SU-DHL-6 (cell line): Measurements from ENCODE around the gene HSPD1.
A peak's percentile ranks its signal among the peaks of the same experiment; 100 is the strongest.

ENCODE experiments used
- H2AFZ ChIP-seq: fragments of 200-600 bp; sonication (generic); 2 replicates; pipeline ENCODE4 v1.6.1; 2014; ENCODE audit warnings: low read depth, mild to moderate bottlenecking, moderate library complexity, mixed read lengths, antibody characterized with exemption, low read length; ENCODE audit not compliant: severe bottlenecking
- H3F3A ChIP-seq: fragments of 200-600 bp; shearing (Covaris generic); 2 replicates; pipeline ENCODE4 v1.6.0; 2016; ENCODE audit warnings: antibody characterized with exemption, mild to moderate bottlenecking; ENCODE audit not compliant: insufficient read depth
- H3K27ac ChIP-seq: fragments of 200-600 bp; sonication (generic); 2 replicates; pipeline ENCODE4 v1.5.1; 2016; ENCODE audit warnings: low read depth, mild to moderate bottlenecking, low read length, moderate library complexity, mixed read lengths
- H3K27me3 ChIP-seq: fragments of 200-600 bp; sonication (generic), shearing (Covaris generic); 2 replicates; pipeline ENCODE4 v1.6.0; 2014; ENCODE audit warnings: mild to moderate bottlenecking, low read length
- H3K36me3 ChIP-seq: fragments of 200-600 bp; sonication (generic); 2 replicates; pipeline ENCODE4 v1.6.1; 2014; ENCODE audit warnings: mild to moderate bottlenecking, low read length, mixed read lengths
- H3K4me2 ChIP-seq: fragments of 300-600, 200-600 bp; shearing (Covaris generic), sonication (generic); 2 replicates; pipeline ENCODE4 v1.6.0; 2014; ENCODE audit warnings: low read length, low read depth, mild to moderate bottlenecking; ENCODE audit not compliant: poor library complexity, severe bottlenecking
- H3K4me3 ChIP-seq: fragments of 200-600 bp; sonication (generic); 2 replicates; pipeline ENCODE4 v1.5.1; 2014; ENCODE audit warnings: antibody characterized with exemption, low read length, mild to moderate bottlenecking, mixed read lengths; ENCODE audit not compliant: insufficient read depth, poor library complexity, severe bottlenecking
- H3K79me2 ChIP-seq: fragments of 200-600 bp; sonication (generic); 2 replicates; pipeline ENCODE4 v1.6.1; 2014; ENCODE audit warnings: mild to moderate bottlenecking, low read length, moderate library complexity; ENCODE audit not compliant: insufficient read depth
- H3K9ac ChIP-seq: fragments of 200-600 bp; sonication (generic); 2 replicates; pipeline ENCODE4 v1.7.0; 2014; ENCODE audit warnings: mild to moderate bottlenecking, low read length
- H3K9me2 ChIP-seq: fragments of 200-600 bp; sonication (generic); replicated peaks from 2 replicates; pipeline ENCODE4 v1.6.1; 2014; ENCODE audit warnings: low read length; ENCODE audit not compliant: insufficient read depth
- H3K9me3 ChIP-seq: fragments of 200-600 bp; sonication (generic); 2 replicates; pipeline ENCODE4 v1.6.1; 2014; ENCODE audit warnings: low read length, mixed read lengths; ENCODE audit not compliant: insufficient read depth
- H4K20me1 ChIP-seq: fragments of 200-600 bp; sonication (generic); 2 replicates; pipeline ENCODE4 v1.6.1; 2014; ENCODE audit warnings: low read depth, mild to moderate bottlenecking, antibody characterized with exemption, low read length, moderate library complexity, mixed read lengths
- CTCF ChIP-seq: fragments of 200-600 bp; sonication (generic); IDR thresholded peaks from one replicate; pipeline ENCODE4 v1.5.1; 2017; ENCODE audit warnings: antibody characterized with exemption, mild to moderate bottlenecking, low read length, moderate library complexity; ENCODE audit not compliant: insufficient read depth, poor library complexity, severe bottlenecking
- EZH2phosphoT487 ChIP-seq: fragments of 200-600 bp; sonication (generic), shearing (Covaris generic); conservative IDR thresholded peaks from 2 replicates; pipeline ENCODE4 v1.6.1; 2018; ENCODE audit warnings: mild to moderate bottlenecking, antibody characterized with exemption, low read length, moderate library complexity, mixed read lengths

The HSPD1 gene

DNA sequence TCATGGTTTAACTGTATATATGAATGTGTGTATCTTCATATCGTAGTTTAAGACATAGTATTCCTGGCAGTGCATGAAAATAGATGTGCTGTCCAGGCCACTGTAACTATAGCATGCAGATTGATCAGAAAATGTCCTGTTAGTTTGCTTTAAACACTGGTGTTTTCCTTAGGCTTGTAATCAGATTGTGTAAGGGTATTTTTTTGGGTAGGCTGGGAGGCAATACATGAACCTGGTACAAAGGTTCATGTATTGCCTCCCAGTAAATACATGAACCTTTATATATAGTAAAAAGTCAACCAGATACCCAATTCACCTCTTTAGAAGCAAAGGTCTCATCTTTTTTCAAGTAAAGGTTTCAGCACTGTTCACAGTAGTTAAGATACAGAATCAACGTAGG lies 44.7 kb downstream of the HSPD1 start:
- Histone ChIP-seq H3K79me2 (peaks cover 64% of the 10 kb centered on the region), H3K27me3 (no peaks in the 10 kb centered on the region), H3K9me2 (no peaks in the 10 kb centered on the region), H3F3A (peaks cover 4% of the 10 kb centered on the region; the same call in 1 of the 2 replicates), H2AFZ (no peak overlapping the region), H3K9me3 (no peaks in the 10 kb centered on the region), H3K9ac (peak overlapping the region; percentile 82), H3K27ac (no peak overlapping the region), H3K36me3 (no peaks in the 10 kb centered on the region), H3K4me3 (peak overlapping the region; percentile 82), H4K20me1 (peaks cover 9% of the 10 kb centered on the region; the same call in 1 of the 2 replicates), H3K4me2 (peak overlapping the region; percentile 82)
- no peak for TF ChIP-seq EZH2phosphoT487

- Histone ChIP-seq H3K79me2 (peaks cover 55% of the 10 kb centered on the region), H3K9me3 (no peaks in the 10 kb centered on the region), H3K9me2 (no peaks in the 10 kb centered on the region), H3K27me3 (no peaks in the 10 kb centered on the region), H3K9ac (peak overlapping the region; percentile 82), H3K4me3 (peak overlapping the region; percentile 82), H2AFZ (peak overlapping the region; percentile 78), H3K36me3 (no peaks in the 10 kb centered on the region), H4K20me1 (peaks cover 9% of the 10 kb centered on the region; the same call in 1 of the 2 replicates), H3F3A (peaks cover 4% of the 10 kb centered on the region; the same call in 1 of the 2 replicates), H3K4me2 (peak overlapping the region; percentile 82), H3K27ac (peak overlapping the region; percentile 74)
- TF ChIP-seq CTCF (no peak), EZH2phosphoT487 (no peak)
Measured at GRCh38 chr2:197453914-197454398, 45.7 kb downstream of the HSPD1 start.

DNA sequence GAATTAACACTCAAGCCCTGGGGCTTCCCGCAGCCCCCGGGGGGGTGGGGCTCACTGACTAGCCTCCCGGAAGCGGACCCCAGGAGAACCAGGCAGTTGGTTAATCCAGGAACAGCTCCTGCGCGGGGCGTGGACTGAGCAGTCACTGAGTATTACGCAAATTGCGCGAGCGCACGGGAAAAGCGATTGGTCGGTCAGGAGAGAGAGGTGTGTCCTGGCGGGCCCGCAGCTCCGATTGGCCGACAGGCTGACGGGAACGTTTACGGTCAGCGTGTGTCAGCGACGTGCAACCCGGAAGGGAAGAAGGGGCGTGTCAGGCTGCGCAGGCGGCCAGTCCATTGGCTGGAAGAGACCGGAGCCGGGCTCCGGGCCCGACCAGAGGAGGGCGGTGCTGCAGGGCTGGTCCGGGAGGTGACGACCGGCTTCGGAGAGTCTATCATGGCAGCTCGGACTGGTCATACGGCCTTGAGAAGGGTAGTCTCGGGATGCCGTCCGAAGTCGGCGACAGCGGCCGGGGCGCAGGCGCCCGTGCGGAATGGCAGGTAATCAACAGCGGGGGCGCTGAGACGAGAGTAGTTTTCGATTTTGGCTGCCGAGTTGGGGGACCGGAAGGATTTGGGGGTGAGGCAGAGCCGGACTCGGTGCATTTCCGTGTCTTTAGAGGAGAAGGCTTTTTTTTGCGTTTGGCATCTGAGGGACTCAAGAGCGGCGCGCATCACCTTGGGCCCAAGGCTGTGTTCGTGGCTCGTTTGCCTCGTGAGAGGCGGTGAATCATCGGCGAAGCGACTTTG lies 46.3 kb downstream of the HSPD1 start, which contains the start of gene COQ10B:
TSS of gene COQ10B (plus strand) at position 430 of the 791 bp plus-strand sequence. CDS start at position 439, 9 bp downstream.
- Histone ChIP-seq H3K36me3 (no peaks in the 10 kb centered on the region), H3K27ac (peak within 1 kb of the TSS; percentile 74), H3K9me3 (no peaks in the 10 kb centered on the region), H3K27me3 (no peaks in the 10 kb centered on the region), H3K9ac (peak within 1 kb of the TSS; percentile 82), H2AFZ (peak within 1 kb of the TSS; percentile 78), H3K4me3 (peak within 1 kb of the TSS; percentile 82), H3F3A (peaks cover 4% of the 10 kb centered on the region; the same call in 1 of the 2 replicates), H3K4me2 (peak within 1 kb of the TSS; percentile 82), H3K9me2 (no peaks in the 10 kb centered on the region), H3K79me2 (peaks cover 49% of the 10 kb centered on the region), H4K20me1 (peaks cover 9% of the 10 kb centered on the region; the same call in 1 of the 2 replicates)
- TF ChIP-seq EZH2phosphoT487 (no peak), CTCF (no peak)
